SK-N-SH (cell line): ENCODE data around the gene SRRM1.

Source experiments
- GABPA ChIP-seq: IDR thresholded peaks from 2 replicates; pipeline ENCODE4 v1.4.0; 2012; ENCODE audit warnings: low read depth, mild to moderate bottlenecking
- RAD21 ChIP-seq: IDR thresholded peaks from 2 replicates; pipeline ENCODE4 v1.6.1; 2012; ENCODE audit warnings: mild to moderate bottlenecking, low read length

GRCh38 chr1:24714859-24715520 lies 71.9 kb downstream of the SRRM1 start:
- TF ChIP-seq RAD21: no peak
- no peak for TF ChIP-seq GABPA
